MCF 10A (cell line): ENCODE data around the gene NCOR1. TPM values are rescaled to one million over a fixed set of nuclear protein-coding genes. Genes with fewer than 3 reads are reported as not detected.
A peak's percentile ranks its signal among the peaks of the same experiment; 100 is the strongest.

Source experiments
- BruUV-seq: library from RNA; stranded (reverse); fragments of 400-500 nt; replicated peaks from 2 replicates; lab custom pipeline; 2021; lab: Mats Ljungman, UMichigan
- CTCF ChIA-PET: fragments of 300-600 bp; sonication (Branson Sonifier 250); formaldehyde crosslinking; extraction: SDS; loops from one replicate; lab custom pipeline; 2021; ENCODE audit warnings: antibody characterized with exemption, inconsistent platforms; lab: Yijun Ruan, JAX
- POLR2A ChIA-PET: fragments of 300-600, 350-650 bp; sonication (Branson Sonifier 250); formaldehyde crosslinking; extraction: SDS; loops from one replicate; lab custom pipeline; 2020; ENCODE audit warnings: antibody characterized with exemption, inconsistent platforms; lab: Yijun Ruan, JAX
- DNase-seq: peaks from one replicate; pipeline ENCODE4 v3.0.0-alpha.2; 2018; ENCODE audit not compliant: unreplicated experiment
- H3K27ac Mint-ChIP-seq: one replicate; pipeline ENCODE4 v1.8.0; 2022; ENCODE audit warnings: mild to moderate bottlenecking, low read depth, mixed read lengths; ENCODE audit not compliant: unreplicated experiment
- H3K27me3 Mint-ChIP-seq: one replicate; pipeline ENCODE4 v1.8.0; 2022; ENCODE audit warnings: mixed read lengths; ENCODE audit not compliant: insufficient read depth, unreplicated experiment
- H3K36me3 Mint-ChIP-seq: one replicate; pipeline ENCODE4 v1.8.0; 2022; ENCODE audit warnings: mild to moderate bottlenecking, moderate library complexity, mixed read lengths; ENCODE audit not compliant: insufficient read depth, unreplicated experiment
- H3K4me1 Mint-ChIP-seq: one replicate; pipeline ENCODE4 v1.8.0; 2022; ENCODE audit warnings: mixed read lengths; ENCODE audit not compliant: insufficient read depth, unreplicated experiment
- H3K4me3 Mint-ChIP-seq: one replicate; pipeline ENCODE4 v1.8.0; 2022; ENCODE audit warnings: mild to moderate bottlenecking, moderate library complexity, mixed read lengths; ENCODE audit not compliant: unreplicated experiment
- H3K9me3 Mint-ChIP-seq: one replicate; pipeline ENCODE4 v1.8.0; 2022; ENCODE audit warnings: mixed read lengths; ENCODE audit not compliant: unreplicated experiment
- CTCF ChIP-seq: fragments of 200-600 bp; IDR thresholded peaks from one replicate; pipeline ENCODE4 v1.8.0; 2022; ENCODE audit warnings: antibody characterized with exemption, mild to moderate bottlenecking; ENCODE audit not compliant: unreplicated experiment
- intact Hi-C: fragments of 100-400 bp; cut with micrococcal nuclease; formaldehyde crosslinking; loops from 2 replicates; pipeline ENCODE4 v1.14.1; 2022
- total RNA-seq: library from RNA; stranded (reverse); gene quantifications from 2 replicates; pipeline ENCODE4 v1.2.3, GENCODE V29; 2022

Gene NCOR1
- total RNA-seq, 1 experiment from 2014 or later, result 138 TPM

- no peak overlapping the region for H3K27ac Mint-ChIP-seq
- no peaks in the 10 kb centered on the region for H3K27me3 Mint-ChIP-seq
- H3K9me3 Mint-ChIP-seq, result no peaks in the 10 kb centered on the region
- H3K36me3 Mint-ChIP-seq, result peaks cover 63% of the 10 kb centered on the region
- no peak for DNase-seq
- CTCF ChIA-PET, result no interaction called here
- intact Hi-C loops, result no loop called here
- H3K4me1 Mint-ChIP-seq, result peaks cover 6% of the 10 kb centered on the region
- no peak overlapping the region for H3K4me3 Mint-ChIP-seq
- no TSS peak for BruUV-seq
- POLR2A ChIA-PET, result no interaction called here
- TF ChIP-seq CTCF, result no peak
These were observed 85.7 kb downstream of the NCOR1 start for GRCh38 chr17:16129441-16130205.

GRCh38 chr17:16123531-16123930 is 91.8 kb downstream of the NCOR1 start:
- Mint-ChIP-seq H3K27me3 (no peaks in the 10 kb centered on the region), H3K4me1 (peaks cover 21% of the 10 kb centered on the region), H3K27ac (peak overlapping the region; percentile 0), H3K36me3 (peaks cover 47% of the 10 kb centered on the region), H3K4me3 (no peak overlapping the region), H3K9me3 (no peaks in the 10 kb centered on the region)
- CTCF ChIA-PET, result interaction anchor here (0.6 to 1.6 kb wide), 2 partner anchors 16 to 18 kb away, joined by 3 read pairs; no protein-coding TSS in a partner anchor
- BruUV-seq, result no TSS peak
- no peak for TF ChIP-seq CTCF
- no peak for DNase-seq
- POLR2A ChIA-PET, result interaction anchor here (0.9 to 2.1 kb wide), 2 partner anchors 27 to 93 kb away, joined by 3 to 12 read pairs; partner anchors contain the start of genes NCOR1 and PIGL
- intact Hi-C loops, result no loop called here

GRCh38 chr17:16122697-16123434 is 92.5 kb downstream of the NCOR1 start:
- ChIA-PET CTCF (interaction anchor here (1.6 kb wide), 1 partner anchor 16 kb away, joined by 3 read pairs; no protein-coding TSS in a partner anchor), POLR2A (interaction anchor here (0.9 to 2.1 kb wide), 7 partner anchors 9 to 316 kb away, joined by 3 to 12 read pairs (median 4); partner anchors contain the start of genes NCOR1 and PIGL)
- peak; percentile 25 for DNase-seq
- Mint-ChIP-seq H3K9me3 (no peaks in the 10 kb centered on the region), H3K27ac (peak overlapping the region; percentile 0), H3K27me3 (no peaks in the 10 kb centered on the region), H3K4me3 (no peak overlapping the region), H3K4me1 (peaks cover 21% of the 10 kb centered on the region), H3K36me3 (peaks cover 50% of the 10 kb centered on the region)
- BruUV-seq, result no TSS peak
- intact Hi-C loops, result no loop called here
- TF ChIP-seq CTCF, result no peak

GRCh38 chr17:16121915-16122314 is 93.4 kb downstream of the NCOR1 start:
- H3K27me3 Mint-ChIP-seq, result no peaks in the 10 kb centered on the region
- CTCF ChIA-PET, result no interaction called here
- intact Hi-C loops, result no loop called here
- peaks cover 21% of the 10 kb centered on the region for H3K4me1 Mint-ChIP-seq
- H3K9me3 Mint-ChIP-seq, result no peaks in the 10 kb centered on the region
- TF ChIP-seq CTCF, result no peak
- peak; percentile 64 for DNase-seq
- H3K27ac Mint-ChIP-seq, result peak overlapping the region; percentile 0
- BruUV-seq, result no TSS peak
- peaks cover 60% of the 10 kb centered on the region for H3K36me3 Mint-ChIP-seq
- no peak overlapping the region for H3K4me3 Mint-ChIP-seq
- POLR2A ChIA-PET, result interaction anchor here (0.5 to 2.1 kb wide), 10 partner anchors 10 to 317 kb away, joined by 3 to 12 read pairs (median 4); partner anchors contain the start of genes NCOR1 and PIGL
